ENCODE measurements around the gene LCOR.

DNA sequence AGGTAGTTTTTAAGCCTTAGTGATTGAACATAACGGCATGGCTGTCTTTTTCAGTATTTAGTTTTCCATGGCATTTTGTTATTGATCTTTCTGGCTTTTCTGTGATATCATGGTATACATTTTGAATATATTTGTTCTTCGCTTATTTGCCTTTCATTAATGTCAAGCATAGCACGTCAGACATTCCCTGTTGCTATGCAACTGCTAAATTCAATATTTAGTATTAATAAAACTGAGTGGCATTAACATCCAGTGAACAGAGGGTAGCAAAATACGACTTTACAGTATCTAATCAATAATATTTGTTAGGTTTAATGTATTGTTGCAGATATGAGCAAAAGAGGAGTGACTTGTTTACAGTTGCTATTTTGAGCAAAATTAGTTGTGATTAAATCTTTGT lies 72.5 kb downstream of the LCOR start:
- TF ChIP-seq, protein P1, sequence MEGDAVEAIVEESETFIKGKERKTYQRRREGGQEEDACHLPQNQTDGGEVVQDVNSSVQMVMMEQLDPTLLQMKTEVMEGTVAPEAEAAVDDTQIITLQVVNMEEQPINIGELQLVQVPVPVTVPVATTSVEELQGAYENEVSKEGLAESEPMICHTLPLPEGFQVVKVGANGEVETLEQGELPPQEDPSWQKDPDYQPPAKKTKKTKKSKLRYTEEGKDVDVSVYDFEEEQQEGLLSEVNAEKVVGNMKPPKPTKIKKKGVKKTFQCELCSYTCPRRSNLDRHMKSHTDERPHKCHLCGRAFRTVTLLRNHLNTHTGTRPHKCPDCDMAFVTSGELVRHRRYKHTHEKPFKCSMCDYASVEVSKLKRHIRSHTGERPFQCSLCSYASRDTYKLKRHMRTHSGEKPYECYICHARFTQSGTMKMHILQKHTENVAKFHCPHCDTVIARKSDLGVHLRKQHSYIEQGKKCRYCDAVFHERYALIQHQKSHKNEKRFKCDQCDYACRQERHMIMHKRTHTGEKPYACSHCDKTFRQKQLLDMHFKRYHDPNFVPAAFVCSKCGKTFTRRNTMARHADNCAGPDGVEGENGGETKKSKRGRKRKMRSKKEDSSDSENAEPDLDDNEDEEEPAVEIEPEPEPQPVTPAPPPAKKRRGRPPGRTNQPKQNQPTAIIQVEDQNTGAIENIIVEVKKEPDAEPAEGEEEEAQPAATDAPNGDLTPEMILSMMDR (conservative IDR thresholded peaks at IDR 0.05 in 1 of 2, IDR thresholded peaks at IDR 0.05 in 1 of 2; ENCODE audit: low read depth in 1 of 2, low read length in 2 of 2) = no peak
- no peak for TF ChIP-seq EZH2 (IDR thresholded peaks at IDR 0.05; ENCODE audit: low read length, missing control alignments)

Measured in fibroblast of lung (primary cell).